NCI-H446 treated with DMSO at 0.1 percent for 48 hours (cell line): ENCODE measurements around the gene TTC7B.
"Not testable (repeated sequence)": the region's sequence is repeated elsewhere in the genome, so short reads cannot be mapped to it uniquely, and the experiment has no call there.

Source experiments
- DNase-seq: peaks from one replicate; lab custom pipeline; 2025; lab: John Stamatoyannopoulos, UW

The TTC7B gene, protein sequence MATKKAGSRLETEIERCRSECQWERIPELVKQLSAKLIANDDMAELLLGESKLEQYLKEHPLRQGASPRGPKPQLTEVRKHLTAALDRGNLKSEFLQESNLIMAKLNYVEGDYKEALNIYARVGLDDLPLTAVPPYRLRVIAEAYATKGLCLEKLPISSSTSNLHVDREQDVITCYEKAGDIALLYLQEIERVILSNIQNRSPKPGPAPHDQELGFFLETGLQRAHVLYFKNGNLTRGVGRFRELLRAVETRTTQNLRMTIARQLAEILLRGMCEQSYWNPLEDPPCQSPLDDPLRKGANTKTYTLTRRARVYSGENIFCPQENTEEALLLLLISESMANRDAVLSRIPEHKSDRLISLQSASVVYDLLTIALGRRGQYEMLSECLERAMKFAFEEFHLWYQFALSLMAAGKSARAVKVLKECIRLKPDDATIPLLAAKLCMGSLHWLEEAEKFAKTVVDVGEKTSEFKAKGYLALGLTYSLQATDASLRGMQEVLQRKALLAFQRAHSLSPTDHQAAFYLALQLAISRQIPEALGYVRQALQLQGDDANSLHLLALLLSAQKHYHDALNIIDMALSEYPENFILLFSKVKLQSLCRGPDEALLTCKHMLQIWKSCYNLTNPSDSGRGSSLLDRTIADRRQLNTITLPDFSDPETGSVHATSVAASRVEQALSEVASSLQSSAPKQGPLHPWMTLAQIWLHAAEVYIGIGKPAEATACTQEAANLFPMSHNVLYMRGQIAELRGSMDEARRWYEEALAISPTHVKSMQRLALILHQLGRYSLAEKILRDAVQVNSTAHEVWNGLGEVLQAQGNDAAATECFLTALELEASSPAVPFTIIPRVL

DNA sequence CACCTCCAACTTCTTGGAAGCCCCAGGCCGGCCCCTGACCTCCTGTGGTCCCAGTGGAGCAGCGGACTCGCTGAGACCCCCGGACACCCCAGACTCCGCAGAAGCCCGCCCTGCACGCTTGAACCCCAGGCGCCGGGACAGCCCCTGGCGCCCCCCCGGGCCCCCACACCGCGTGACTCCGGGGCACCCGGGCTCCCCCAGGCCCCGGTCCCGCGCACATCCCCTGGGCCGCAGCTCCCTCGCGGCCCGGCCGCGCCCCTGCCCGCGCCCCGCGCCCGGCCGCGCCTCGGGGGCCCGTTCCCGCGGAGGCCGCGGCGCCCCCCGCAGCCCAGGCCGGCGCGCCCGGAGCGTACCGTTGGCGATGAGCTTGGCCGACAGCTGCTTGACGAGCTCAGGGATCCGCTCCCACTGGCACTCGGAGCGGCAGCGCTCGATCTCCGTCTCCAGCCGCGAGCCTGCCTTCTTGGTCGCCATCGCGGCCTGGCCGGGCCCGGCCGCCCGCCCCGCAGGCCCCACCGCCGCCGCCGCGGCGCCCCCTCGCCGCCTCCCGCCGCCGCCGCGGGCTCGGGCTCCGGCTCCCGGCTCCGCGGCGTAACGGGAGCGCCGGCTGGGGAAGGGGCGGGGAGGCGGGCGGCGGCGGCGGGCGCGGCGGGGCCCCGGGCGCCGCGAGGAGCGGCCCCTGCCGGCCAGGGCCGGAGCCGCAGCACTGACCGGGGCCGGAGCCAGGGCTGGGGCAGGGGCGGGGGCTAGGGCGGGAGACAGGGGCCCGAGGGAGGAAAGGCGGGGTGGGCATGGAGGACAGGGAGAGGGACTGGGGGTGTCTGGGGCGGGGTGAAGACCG is at the start of gene TTC7B:
TSS of gene TTC7B (minus strand) at position 609 of the 841 bp plus-strand sequence. CDS start at position 474, 135 bp downstream.
- DNase-seq = no peak

DNA sequence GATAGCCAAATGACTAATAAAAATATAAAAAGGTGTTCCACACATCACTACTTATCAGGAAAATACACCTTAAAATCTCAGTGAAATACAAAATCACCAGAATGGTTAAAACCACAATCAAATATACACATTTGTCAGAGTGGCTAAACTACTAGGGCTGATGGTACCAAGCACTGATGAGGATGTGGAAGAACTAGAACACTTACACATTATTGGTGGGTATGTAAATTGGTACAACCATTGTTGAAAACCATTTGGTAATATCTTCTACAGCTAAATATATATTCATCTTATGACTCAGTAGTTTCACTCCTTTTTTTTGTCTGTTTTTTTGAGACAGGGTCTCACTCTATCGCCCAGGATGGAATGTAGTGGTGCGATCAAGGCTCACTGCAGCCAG is 48.5 kb upstream of the TTC7B start:
- no peak for DNase-seq

DNA sequence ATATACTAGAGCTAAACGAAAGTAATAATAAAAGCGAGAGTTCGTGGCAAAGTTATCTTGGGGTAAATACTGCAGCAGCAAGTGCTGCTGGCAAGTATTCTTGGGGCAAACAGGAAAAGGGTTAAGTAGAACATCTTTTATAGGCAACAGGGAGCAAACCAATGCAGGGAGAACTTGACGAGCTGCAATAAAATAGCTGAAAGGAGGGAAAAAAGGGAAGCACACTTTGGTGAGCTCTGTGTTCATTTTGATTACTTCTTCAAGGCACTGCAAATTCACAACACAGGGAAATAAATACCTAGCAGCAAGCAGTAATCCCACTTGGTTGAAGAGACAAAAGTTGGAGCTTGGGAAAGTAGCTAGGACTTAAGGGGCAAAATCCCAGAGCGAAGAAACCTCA is 42.3 kb upstream of the TTC7B start:
- no peak for DNase-seq

DNA sequence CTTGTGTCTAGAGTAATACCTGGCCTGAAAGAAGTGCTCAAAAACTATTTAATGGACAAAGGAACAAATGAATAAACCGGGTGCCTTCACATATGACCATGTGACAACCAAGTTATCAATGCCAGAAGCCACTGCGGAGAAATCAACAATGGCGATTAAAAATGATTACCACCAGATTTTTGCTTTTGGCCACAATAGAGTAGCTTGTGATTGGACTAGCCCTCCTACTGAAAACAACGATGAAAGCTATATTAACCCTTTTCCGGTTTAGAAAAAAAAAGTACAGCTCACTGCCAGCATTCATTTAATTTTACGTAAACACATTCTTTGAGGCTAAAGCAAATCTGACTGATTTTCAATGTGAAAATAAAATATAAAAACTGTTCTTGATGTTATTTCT is 41.6 kb upstream of the TTC7B start:
- no peak for DNase-seq

DNA sequence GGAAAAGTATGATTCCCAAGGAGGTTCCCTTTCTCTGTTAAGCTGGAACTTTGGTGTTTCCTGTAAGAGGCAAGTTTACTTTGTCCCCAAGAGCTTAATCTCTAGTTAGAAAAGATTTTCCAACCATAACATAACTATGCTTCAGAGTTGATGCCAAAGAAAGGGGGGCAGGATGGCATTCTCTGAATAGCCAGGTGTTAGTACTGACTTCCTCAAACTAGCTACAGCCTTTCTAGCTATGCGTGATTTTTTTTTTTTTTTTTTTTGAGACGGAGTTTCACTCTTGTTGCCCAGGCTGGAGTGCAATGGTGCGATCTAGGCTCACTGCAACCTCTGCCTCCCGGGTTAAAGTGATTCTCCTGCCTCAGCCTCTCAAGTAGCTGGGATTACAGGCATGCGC is 39.9 kb upstream of the TTC7B start:
- not testable (repeated sequence) for DNase-seq

DNA sequence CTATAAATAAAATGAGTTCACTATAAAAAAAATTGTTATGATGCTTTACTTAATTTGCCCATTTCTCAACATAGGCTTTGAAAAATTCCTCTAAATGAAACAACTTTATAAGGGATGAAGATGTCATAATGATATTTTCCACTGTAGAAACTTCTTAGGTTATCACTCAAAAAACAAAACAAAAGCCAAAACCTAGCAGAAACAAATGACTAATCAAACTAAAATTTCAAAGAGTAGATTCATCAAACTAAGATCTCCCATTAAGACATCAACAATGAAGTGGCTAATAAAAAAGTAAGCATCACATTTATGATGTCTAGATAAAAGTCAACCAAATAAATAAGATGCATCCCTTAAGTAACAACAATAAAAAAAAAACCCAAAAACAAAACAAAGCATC is 36.9 kb upstream of the TTC7B start:
- DNase-seq = no peak

DNA sequence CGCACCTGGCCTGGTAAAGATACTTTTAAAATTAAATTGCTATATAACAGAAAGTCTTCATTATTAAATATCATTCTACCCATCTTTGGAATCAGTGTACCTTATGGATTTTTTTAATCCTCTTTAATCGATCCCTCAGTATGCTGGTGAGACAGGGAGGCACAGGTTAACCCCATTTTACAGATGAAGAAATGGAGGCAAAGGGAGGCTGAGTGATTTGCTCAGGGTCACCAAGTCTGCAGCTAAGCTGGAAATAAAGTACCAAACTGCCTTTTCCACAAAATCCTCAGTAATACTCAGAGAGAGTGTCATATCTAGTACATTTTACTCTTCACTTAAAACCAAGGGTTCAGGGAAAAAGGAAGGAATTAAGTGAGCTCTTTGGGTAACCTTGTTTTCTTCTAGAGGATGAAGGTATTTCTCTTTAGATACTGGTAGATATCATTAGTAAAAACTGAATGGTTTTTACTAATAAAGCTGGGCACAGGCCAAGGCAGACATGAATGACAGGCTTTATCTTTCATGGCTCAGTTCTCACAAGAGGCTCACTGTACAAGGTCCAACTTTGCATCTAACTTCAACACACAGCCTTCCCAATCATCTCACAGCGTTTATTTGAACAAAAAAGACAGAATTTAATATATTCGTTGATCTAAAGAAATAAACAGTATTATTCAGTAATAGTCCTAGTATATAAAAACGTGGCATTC is 35.3 kb upstream of the TTC7B start:
- DNase-seq = no peak

DNA sequence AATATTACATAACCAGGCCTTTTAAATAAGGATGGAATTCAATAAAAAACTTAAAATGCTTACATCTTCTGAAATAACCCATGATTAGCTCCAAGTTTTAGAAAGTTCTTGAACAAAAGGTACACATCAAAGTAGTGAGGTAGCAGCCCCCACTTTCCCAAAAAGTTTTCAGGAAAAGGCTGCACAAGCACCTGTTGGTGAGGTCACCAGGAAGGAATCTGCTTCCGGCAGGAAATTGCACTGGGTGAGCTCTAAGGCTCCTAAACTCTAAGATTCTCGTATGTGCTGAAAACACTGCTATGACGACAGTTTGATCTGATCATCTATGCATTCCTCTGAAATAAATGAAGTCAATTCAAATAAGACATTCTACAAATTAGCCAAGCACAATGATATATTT is 34.3 kb upstream of the TTC7B start:
- DNase-seq = no peak

DNA sequence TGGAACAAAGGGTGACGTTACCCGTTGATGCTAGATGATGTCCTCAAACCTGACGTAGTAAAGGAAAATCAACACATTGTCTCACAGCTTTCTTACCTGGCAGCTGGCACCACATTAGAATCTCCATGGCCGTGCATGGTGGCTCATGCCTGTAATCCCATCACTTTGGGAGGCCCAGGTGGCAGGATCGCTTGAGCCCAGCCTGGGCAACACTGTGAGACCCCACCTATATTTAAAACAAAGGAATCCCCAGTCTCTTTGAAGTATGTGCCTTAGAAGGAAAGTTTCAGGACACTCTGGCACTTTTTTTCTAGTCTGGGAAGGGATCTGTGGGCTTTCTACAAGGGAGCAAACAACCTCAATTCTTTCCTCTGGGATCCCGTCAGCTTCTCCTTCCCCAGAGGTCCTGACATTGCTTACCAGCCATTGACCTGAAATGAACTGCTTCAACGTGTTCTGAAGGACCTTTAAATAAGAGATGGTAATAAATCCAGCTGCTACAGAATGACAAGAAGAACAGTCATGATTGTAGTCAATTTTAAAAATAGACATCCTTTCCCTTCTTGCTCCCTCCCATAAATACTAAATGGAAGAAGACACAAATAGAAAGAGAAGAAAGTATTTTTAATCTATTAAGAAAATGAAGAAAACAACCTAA is 33.7 kb upstream of the TTC7B start:
- DNase-seq = no peak

DNA sequence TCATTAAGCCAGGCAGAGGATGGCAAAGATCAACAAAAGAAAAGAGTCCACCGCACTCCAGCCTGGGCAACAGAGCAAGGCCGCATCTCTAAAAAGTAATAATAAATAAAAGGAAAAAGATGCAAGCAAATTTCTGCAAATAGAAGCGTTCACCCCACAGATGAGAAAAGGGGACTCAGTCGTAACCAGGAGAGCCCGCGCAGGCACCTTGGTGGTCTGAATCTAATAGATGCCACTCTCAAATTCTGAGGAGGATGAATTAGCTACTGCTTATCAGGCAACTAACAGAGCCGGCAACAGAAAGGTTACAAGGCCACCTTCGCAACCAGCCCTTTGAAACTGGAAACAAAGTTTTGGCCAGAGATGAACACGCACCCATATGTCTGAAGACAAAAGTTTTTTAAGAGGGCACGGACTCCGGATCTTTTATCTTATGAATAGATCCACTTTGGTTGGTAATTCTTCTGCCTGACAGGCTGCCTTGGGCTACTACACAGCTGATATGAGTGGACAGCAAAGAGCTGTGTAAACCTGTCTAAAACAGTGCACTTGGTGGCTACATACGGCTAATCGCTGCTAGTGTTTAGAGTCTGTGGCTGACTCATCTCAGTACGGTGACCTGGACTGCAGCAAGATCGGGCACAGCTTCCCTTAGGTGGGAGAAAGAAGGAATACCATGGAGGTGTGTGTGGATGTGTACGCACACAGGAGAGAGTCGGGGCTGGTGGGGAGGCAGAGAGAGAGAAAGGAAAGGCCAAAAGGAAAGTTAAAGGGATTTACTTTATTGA is 32.9 kb upstream of the TTC7B start:
- DNase-seq = no peak

DNA sequence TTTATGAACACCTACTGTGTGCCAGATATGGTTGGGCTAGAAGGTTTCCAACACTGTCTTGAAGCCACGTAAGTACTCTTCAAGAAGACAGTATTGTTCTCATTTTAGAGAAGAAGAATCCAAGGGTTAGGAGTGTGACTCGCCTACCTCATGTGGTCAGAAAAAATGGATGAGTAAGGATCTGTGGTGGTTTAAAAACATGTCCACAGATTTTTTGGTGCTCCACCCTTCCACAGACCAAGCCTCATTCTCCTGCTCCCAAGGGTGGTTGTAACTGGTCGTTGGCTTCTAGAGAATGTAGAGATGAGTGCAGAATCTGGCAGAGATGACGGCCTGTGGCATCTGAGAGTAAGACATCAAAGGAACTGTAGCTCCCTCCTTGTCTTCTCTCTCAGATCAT is 30.3 kb upstream of the TTC7B start:
- no peak for DNase-seq

DNA sequence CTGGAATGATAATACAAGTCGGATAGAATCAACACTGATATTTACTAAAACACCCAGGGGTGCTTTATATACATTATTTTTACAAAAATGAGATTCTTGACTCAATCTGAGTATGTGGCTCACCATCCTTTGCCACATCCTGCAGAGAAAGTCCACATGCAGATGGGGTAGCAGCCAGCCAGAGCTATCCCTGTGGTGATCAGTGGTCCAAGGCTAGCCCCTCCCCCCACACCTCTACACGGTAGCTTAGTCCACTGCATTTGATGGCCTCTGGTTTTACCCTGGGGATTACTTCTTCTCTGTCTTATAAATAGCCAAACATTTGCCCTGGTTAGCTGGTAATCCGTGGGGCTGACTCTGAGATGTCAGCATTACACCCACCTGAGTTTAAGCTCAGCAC is 28.1 kb upstream of the TTC7B start:
- DNase-seq = no peak

DNA sequence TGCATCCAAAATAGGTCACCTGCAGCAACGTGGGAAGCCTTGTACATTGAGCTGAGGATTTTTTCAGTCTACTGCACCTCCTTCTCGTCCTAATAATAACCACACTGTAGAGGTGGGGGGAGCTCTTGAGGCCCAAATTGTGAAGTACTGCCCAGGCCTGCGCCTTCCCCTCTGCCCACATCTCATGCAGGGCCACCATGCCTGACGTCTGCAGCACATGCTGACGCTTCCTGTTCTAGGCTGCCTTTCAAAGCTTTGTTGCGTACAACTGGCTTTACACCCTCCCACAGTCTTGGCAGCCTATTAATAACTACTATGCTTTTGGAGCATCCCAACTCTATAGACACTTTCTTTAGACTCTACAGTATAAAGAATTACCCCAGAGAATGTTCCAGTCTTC is 26.5 kb upstream of the TTC7B start:
- no peak for DNase-seq

DNA sequence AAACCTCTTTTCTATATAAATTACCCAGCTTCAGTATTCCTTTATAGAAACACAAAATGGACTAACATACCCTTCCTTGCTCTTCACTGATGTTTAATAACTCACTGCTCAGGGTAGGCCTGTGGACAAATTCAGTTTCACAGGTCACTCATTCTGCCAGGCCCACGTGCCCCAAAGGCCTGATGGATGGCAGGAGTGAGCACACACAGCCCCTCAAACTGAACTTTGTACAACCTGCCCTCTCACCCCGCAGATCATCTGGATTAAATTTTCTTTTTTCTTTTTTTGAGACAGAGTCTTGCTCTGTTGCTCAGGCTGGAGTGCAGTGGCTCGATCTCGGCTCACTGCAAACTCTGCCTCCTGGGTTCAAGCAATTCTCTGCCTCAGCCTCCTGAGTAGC is 24.4 kb upstream of the TTC7B start:
- DNase-seq = not testable (repeated sequence)

DNA sequence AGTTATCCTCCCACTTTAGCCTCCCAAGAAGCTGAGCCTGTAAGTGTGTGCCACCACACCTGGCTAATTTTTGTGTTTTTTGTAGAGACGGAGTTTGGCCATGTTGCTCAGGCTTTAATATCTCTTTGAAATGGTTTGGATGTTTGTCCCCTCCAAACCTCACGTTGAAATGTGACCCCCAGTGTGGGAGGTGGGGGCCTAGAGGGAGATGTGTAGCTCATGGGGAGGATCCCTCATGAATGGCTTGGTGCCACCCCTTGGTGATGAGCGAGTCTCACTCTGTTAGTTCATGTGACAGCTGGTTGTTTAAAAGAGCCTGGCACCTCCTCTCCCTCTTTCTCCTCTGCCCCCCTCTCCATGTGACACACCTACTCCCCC is 23.6 kb upstream of the TTC7B start:
- no peak for DNase-seq

DNA sequence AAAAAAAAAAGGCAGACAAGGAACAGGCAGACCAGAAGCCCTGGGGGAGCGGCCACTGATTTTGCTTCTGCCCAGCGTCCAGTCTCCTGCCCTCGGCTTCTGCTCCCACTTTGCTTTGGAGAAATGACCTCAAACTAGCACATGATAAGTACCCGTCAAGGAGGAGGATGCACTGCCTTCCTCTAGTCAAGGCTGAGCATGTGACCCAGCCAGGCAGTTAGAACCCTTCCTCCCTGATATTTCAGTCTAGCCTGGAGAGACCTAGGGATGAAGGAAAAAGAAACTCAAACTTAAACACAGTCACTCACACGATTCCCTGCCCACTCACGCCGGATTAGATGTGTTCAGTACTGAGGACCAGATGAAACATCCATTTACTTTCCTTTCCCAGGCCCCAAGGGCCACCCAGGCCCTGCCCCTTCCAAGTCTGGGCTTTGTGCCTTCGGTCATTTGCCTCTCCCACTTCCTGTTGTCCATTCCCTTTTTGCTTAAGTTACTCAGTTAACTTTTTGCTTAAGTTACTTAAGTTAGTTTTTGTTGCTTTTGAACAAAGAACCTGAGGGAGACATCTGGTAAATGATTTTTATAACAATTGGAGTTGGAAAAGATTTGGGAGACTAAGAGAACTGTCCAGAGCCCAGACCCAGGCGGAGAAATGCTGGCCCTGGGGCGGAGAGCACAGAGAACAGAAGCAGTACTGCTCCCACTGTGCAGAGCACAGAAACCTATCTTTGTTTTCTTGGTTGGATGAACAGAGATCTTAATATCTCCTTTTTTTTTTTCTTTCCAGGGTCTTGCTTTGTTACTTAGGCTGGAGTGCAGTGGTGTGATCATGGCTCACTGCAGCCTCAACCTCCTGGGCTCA is 23.0 kb upstream of the TTC7B start:
- no peak for DNase-seq

DNA sequence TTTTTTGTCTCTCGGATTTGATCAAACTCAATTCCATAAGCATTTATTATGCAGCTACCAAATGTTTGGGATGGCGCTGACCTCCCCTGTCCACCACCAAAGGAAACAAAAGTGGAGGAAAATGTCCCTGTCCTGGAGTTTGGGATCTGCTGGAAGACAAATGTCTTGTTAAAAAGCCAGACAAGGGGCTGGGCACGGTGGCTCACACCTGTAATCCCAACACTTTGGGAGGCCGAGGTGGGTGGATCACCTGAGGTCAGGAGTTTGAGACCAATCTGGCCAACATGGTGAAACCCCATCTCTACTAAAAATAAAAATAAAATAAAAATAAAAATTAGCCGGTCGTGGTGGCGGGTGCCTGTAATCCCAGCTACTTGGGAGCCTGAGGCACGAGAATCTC is 22.3 kb upstream of the TTC7B start:
- DNase-seq = not testable (repeated sequence)

DNA sequence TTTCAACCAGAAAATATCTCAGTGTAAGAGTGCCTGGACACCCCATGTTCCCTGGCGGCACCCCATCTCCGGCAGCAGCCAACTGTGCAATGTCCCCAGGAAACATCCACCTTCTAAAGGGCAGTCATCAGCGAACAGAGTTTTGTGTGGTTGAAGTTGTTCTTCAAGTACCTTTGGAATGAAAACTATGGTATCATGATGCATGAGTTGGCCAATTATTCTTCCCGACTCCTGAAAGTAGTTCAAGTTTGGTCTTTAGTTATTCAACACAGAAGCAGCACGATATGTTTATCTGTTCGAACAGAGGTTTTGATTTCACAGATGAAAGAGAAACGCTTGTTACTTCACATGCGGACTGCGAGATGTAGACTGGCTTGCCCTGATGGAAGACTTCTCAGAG is 21.1 kb upstream of the TTC7B start:
- no peak for DNase-seq

DNA sequence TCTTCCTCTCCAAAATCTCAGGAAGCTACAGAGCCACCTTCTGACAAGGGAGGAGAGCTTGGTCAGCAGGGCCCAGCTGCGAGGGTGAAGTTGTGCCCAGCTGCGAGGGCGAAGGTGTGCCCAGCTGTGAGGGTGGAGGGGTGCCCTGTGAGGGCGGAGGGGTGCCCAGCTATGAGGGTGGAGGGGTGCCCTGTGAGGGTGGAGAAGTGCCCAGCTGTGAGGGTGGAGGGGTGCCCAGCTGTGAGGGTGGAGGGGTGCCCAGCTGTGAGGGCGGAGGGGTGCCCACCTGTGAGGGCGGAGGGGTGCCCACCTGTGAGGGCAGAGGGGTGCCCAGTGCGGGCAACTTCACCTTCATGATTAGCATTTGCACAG is 20.4 kb upstream of the TTC7B start:
- DNase-seq = no peak

DNA sequence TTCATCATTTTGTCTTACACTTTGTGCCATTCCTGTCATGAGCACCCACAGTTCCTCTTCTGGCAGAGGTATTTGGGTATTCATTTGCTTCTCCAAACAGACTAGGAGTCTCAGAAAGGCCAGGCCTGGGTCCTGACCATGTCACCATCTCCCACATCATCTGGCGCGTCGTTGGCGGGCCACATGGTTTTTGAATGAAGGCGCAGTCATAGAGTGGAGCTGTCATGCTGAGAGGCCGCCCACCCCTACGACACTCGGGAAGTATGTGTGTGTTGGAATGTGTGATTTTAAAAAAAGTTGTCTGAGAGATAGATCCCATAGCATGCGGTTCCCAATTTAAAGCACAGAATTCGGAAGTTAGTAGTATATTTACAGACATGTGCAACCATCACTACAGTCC is 15.6 kb upstream of the TTC7B start:
- no peak for DNase-seq
